NCI-H2107 treated with DMSO at 0.1 percent for 48 hours (cell line): ENCODE data around the gene BRD3OS.
A peak's percentile ranks its signal among the peaks of the same experiment; 100 is the strongest.

Source experiments
- DNase-seq: peaks from one replicate; lab custom pipeline; 2025; ENCODE audit not compliant: unreplicated experiment; lab: John Stamatoyannopoulos, UW

Gene BRD3OS

GRCh38 chr9:134049772-134050588 is 24.7 kb downstream of the BRD3OS start:
- DNase-seq, result no peak

DNA sequence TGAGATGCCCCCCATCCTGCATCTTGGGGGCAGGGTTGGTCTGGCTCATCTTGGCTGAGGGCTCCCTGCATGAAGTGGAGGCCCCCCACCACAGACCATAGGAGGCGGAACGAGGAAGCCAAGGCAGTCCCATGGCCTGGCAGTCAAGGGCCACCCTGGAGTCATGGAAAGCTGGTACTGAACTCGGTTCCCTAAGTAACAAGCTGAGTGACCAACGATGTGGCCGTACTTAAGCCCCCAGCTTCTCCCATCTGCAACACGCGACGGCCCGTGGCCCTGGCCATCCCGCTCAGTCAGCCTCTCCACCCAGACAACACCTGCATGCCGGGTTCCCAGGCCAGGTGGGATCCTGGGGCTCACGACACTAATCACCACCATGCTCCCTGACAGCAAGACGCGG is 25.4 kb downstream of the BRD3OS start:
- no peak for DNase-seq

- DNase-seq, result no peak
These were observed 26.0 kb downstream of the BRD3OS start for GRCh38 chr9:134051319-134051718.

DNA sequence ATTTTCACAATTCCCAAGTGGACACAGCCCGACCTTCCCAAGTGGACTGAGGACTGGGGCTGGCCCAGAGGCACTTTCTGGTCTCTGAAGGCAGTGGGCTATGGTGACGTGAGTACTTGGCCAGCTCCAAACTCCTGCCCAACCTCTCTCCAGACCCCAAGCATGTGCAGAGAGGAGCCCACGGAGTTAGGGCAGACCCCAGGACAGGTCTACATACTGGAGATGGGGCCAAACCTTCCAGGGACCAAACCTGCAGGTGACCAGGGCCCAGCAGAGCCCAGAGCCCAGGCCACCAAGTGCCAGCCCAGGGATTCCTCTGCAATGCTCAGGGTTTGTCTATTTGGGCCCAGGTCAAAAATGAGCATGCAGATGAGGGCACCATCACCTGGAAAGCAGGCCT is 27.2 kb downstream of the BRD3OS start:
- DNase-seq, result no peak

DNA sequence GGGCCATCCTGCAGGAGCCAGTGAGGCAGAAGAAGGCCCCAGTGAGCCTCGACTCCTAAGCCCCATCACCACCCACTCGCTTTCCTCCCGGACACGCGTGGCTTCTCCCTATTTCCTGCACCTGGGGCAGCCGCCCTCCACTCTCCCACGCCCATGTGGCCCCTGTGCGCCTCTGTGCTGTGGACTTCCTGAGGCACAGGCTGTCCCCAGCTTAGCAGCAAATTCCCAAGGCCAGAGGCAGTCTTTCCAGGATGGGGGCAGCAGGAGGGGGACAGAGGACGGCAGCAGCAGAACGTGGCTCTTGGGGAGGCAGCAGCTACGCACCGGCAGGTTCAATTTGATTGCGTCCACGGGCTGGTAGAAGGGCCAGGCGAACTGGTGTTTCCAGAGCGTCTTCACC is 27.7 kb downstream of the BRD3OS start:
- no peak for DNase-seq

- no peak for DNase-seq
These were observed 28.2 kb downstream of the BRD3OS start for GRCh38 chr9:134053401-134053871.

DNA sequence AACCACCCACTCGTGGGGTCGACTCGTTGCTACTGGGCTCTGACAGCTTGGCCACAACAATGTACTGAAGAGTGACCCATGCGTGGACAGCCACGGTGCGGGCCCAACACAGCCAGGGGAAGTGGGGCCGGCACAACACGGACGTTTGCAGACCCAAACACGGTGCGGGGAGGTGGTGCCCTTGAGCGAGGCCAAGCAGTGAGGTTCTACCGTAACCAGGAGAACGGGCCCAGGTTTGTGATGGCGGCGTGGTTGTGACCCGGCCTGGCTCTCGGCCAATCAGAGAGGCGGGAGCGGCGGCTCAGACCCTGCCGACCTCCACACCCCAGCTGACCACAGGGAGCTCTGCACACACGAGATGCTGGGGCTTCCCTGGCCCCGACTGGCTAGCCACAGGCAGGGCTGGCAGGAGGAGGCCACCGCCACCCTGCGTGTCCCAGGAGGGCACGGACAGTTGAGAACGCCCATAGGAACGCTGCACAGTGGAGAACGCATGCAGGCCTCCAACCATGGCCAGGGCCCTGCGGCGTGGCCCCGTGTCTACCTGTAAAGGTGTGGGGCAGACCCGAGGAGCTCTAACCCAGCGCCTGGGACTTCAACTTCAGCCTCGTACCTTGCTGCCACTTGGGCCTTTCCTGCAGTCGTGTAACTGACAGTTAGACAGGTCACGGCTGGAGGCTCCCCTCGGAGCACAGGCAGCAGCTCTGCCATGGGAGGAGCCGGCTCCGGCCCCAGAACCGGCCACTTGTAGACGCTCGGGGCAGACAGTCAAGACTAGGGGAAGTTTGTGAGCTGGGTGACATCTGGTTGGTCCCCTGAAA is 28.9 kb downstream of the BRD3OS start:
- no peak for DNase-seq

- DNase-seq, result no peak
These were observed 29.9 kb downstream of the BRD3OS start for GRCh38 chr9:134054891-134055811.

- peak; percentile 18 for DNase-seq
These were observed 30.7 kb downstream of the BRD3OS start for GRCh38 chr9:134055981-134056461.

GRCh38 chr9:134056483-134057306 is 31.4 kb downstream of the BRD3OS start:
- DNase-seq, result no peak

DNA sequence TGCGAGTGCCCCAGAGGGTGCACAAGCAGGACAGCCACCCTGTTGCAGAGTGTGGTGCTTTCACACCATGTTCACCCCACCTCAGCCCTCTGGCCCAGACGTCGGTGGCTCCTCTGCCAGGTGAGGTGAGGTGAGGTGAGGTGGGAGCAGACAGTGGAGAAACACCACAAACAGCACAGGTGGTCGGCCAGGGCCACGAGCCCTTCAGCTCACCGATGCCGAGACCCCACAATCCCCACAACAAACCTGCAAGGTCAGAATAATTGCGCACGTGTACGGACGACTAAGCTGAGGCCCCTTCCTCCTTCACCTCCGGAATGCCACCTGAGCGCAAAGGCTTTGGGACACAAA is 32.0 kb downstream of the BRD3OS start:
- no peak for DNase-seq

- DNase-seq, result no peak
These were observed 32.7 kb downstream of the BRD3OS start for GRCh38 chr9:134057751-134058701.

- no peak for DNase-seq
These were observed 33.4 kb downstream of the BRD3OS start for GRCh38 chr9:134058716-134059115.

GRCh38 chr9:134059188-134059641 is 33.9 kb downstream of the BRD3OS start:
- no peak for DNase-seq

DNA sequence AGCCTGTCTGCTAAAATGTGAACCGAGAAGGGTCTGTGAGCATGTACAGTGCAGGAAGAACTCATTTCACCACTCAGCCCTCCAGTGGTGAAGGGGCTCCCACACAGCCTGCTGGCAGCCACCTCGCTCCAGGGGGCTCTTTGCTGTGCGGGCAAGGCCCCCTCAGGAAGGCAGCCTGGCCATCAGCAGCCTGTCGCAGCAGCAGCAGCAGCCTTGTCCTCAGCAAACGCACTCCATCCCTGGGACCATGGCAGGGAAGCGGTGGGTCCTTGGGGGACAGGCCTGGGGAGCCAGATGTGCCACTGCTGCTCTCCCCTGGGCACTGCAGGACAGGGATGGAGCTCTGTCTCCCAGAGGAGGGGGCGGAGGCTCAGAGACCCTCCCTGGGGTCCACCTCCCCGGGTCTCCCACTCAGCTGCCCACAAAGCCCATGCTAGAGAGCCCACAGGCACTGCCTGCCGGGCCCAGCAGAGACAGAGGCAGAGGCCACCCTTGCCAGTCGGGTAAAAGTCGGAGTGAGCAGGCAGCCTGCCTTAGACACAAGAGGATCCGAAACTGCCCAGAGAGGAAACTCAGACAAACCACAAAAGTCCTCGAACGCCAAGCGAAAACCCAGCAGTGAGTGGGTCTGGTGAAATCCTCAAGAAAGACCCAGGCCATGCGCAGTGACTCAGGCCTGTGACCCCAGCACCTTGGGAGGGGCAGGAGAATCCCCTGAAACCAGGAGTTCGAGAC is 34.5 kb downstream of the BRD3OS start:
- no peak for DNase-seq

DNA sequence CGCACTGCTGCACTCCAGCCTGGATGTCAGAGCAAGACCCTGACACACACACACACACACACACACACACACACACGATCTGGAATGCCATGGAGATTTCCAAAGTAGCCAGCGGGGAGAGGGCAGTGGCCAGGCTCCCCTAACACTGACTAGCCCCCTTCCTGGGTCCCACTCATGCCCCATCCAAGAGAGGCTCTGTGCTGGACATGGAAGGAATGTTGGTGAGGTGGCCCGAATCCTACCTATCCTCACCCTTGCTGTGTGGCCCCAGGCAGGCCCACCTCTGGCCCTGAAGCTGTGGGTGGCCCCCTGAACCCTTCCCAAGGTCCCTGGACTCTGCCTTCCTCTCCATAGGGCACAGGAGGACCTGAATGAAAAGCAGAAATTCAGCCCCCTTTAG is 35.3 kb downstream of the BRD3OS start:
- no peak for DNase-seq

GRCh38 chr9:134061019-134061687 is 35.9 kb downstream of the BRD3OS start:
- no peak for DNase-seq
